DOHH2 (cell line): Measurements from ENCODE around the gene SDCBP2.

Experiments used
- H3F3A ChIP-seq: fragments of 200-600 bp; sonication (generic), shearing (Covaris generic); 2 replicates; pipeline ENCODE4 v1.6.0; 2016; ENCODE audit warnings: antibody characterized with exemption, mild to moderate bottlenecking; ENCODE audit not compliant: control insufficient read depth, insufficient read depth
- H3K27ac ChIP-seq: fragments of 200-600 bp; sonication (generic); 2 replicates; pipeline ENCODE4 v1.5.1; 2014; ENCODE audit warnings: low read depth, mild to moderate bottlenecking, low read length, moderate library complexity
- H3K27me3 ChIP-seq: fragments of 200-600 bp; sonication (generic); 2 replicates; pipeline ENCODE4 v1.6.1; 2014; ENCODE audit warnings: mild to moderate bottlenecking, low read length, mixed read lengths; ENCODE audit not compliant: control insufficient read depth
- H3K36me3 ChIP-seq: fragments of 200-600 bp; sonication (generic); 2 replicates; pipeline ENCODE4 v1.6.1; 2014; ENCODE audit warnings: mild to moderate bottlenecking, low read length, moderate library complexity, mixed read lengths; ENCODE audit not compliant: control insufficient read depth
- H3K4me1 ChIP-seq: fragments of 200-600 bp; sonication (generic); 2 replicates; pipeline ENCODE4 v1.6.1; 2014; ENCODE audit warnings: mild to moderate bottlenecking, low read length, mixed read lengths; ENCODE audit not compliant: control insufficient read depth
- H3K4me2 ChIP-seq: fragments of 200-600 bp; sonication (generic); 2 replicates; pipeline ENCODE4 v1.6.0; 2014; ENCODE audit warnings: mild to moderate bottlenecking, low read length, moderate library complexity
- H3K4me3 ChIP-seq: fragments of 200-600 bp; sonication (generic); 2 replicates; pipeline ENCODE4 v1.5.1; 2014; ENCODE audit warnings: mild to moderate bottlenecking, low read length, mixed read lengths
- H3K79me2 ChIP-seq: fragments of 200-600 bp; sonication (generic); 2 replicates; pipeline ENCODE4 v1.6.1; 2014; ENCODE audit warnings: mild to moderate bottlenecking, low read length, mixed read lengths; ENCODE audit not compliant: control insufficient read depth
- H3K9me2 ChIP-seq: fragments of 200-600 bp; sonication (generic); replicated peaks from 2 replicates; pipeline ENCODE4 v1.6.1; 2014; ENCODE audit warnings: mild to moderate bottlenecking, low read length, mixed read lengths; ENCODE audit not compliant: control insufficient read depth
- H3K9me3 ChIP-seq: fragments of 200-600 bp; sonication (generic); 2 replicates; pipeline ENCODE4 v1.6.1; 2014; ENCODE audit warnings: antibody characterized with exemption, low read length, mixed read lengths; ENCODE audit not compliant: control insufficient read depth, insufficient read depth
- H4K20me1 ChIP-seq: fragments of 200-600 bp; sonication (generic); 2 replicates; pipeline ENCODE4 v1.6.0; 2014; ENCODE audit warnings: low read depth, mild to moderate bottlenecking, antibody characterized with exemption, low read length, moderate library complexity; ENCODE audit not compliant: control insufficient read depth, insufficient read depth
- CTCF ChIP-seq: fragments of 200-600 bp; sonication (generic); IDR thresholded peaks from one replicate; pipeline ENCODE4 v1.5.1; 2014; ENCODE audit warnings: antibody characterized with exemption, mild to moderate bottlenecking, low read depth, low read length; ENCODE audit not compliant: poor library complexity, severe bottlenecking
- EZH2phosphoT487 ChIP-seq: fragments of 200-600 bp; sonication (generic); IDR thresholded peaks from 2 replicates; pipeline ENCODE4 v1.6.1; 2017; ENCODE audit warnings: borderline replicate concordance, mild to moderate bottlenecking, antibody characterized with exemption, low read length, moderate library complexity, mixed read lengths

The SDCBP2 gene

GRCh38 chr20:1281279-1282057, 47.5 kb downstream of the SDCBP2 start:
- TF ChIP-seq EZH2phosphoT487, result no peak
- TF ChIP-seq CTCF, result no peak
- no peaks in the 10 kb centered on the region for H3K79me2 ChIP-seq
- no peak overlapping the region for H3K4me2 ChIP-seq
- no peak overlapping the region for H3K27ac ChIP-seq
- H3K36me3 ChIP-seq, result no peaks in the 10 kb centered on the region
- H3K4me1 ChIP-seq, result no peaks in the 10 kb centered on the region
- H3K9me2 ChIP-seq, result no peaks in the 10 kb centered on the region
- no peaks in the 10 kb centered on the region for H3K9me3 ChIP-seq
- H3K4me3 ChIP-seq, result no peak overlapping the region
- no peaks in the 10 kb centered on the region for H3F3A ChIP-seq
- no peaks in the 10 kb centered on the region for H4K20me1 ChIP-seq
- peaks cover 21% of the 10 kb centered on the region; the same call in 1 of the 2 replicates for H3K27me3 ChIP-seq

DNA sequence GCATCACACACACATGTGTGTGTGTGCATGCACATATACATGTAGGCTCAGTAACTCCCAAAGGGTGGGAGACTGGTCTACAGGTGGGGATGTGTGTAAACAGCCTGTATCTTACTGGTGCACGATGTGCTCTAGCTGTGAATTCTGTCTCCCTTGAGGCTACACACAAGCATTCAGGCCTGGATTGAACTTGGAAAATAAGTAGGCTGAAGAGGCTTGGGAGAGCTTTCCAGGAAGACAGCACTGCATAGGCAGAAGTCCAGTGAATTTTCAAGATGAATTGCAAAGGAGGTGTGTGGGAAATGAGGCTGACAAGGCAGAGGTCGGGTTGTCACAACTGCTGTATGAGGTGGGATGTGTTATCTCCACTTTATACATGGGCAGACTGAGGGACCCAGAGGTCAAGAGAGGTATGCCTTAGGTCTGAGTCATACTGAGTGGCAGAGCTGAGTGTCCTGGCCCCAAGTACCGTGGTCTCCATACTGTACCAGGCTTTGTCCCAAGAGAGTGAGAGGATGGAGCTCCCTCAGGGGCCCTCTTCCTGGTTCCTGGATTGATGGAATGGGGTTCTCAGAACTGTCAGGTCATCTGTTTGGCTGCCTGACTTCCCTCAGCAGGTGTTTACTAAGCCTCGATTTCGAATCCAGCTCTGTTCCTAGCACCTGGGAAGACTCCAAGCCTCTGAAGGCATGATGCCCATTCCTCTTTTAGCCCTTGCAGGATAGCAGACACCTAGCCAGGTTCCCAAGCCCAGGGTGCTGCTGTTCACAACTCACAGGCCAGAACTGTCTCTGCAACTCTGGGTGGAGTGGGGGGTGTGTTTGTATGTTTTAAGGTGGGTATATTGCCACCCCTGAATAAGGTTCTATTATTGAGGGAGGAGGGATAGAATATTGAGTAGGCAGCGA, 48.5 kb downstream of the SDCBP2 start:
- H3K36me3 ChIP-seq, result no peaks in the 10 kb centered on the region
- peaks cover 16% of the 10 kb centered on the region; the same call in 1 of the 2 replicates for H3K27me3 ChIP-seq
- no peaks in the 10 kb centered on the region for H3K9me3 ChIP-seq
- H3K4me3 ChIP-seq, result no peak overlapping the region
- TF ChIP-seq EZH2phosphoT487 (no peak), CTCF (no peak)
- no peaks in the 10 kb centered on the region for H3K4me1 ChIP-seq
- H3K27ac ChIP-seq, result no peak overlapping the region
- H3K79me2 ChIP-seq, result no peaks in the 10 kb centered on the region
- no peaks in the 10 kb centered on the region for H3F3A ChIP-seq
- no peaks in the 10 kb centered on the region for H4K20me1 ChIP-seq
- no peaks in the 10 kb centered on the region for H3K9me2 ChIP-seq
- no peak overlapping the region for H3K4me2 ChIP-seq

DNA sequence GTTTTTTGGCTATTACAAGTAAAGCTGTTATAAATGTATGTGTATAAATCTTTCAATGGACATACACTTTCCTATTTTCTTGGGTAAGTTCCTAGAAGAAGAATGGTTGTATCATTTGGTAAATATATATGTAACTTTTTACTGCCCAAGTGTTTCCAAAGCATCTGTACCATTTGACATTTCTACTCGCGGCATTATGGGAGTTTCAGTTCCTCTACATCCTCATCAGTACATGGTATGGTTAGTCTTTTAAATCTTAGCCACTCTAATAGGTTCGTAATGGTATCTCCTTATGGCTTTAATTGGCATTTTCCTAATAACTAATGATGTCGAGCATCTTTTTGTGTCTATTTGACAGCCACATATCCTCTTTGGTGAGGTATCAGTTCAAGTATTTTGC, 49.9 kb downstream of the SDCBP2 start:
- H3K36me3 ChIP-seq, result no peaks in the 10 kb centered on the region
- H3K4me3 ChIP-seq, result no peak overlapping the region
- no peaks in the 10 kb centered on the region for H3K79me2 ChIP-seq
- no peak overlapping the region for H3K4me2 ChIP-seq
- TF ChIP-seq EZH2phosphoT487 (no peak), CTCF (no peak)
- H3K27me3 ChIP-seq, result peaks cover 11% of the 10 kb centered on the region; the same call in 1 of the 2 replicates
- H3K9me3 ChIP-seq, result no peaks in the 10 kb centered on the region
- no peaks in the 10 kb centered on the region for H3K4me1 ChIP-seq
- H4K20me1 ChIP-seq, result no peaks in the 10 kb centered on the region
- H3K9me2 ChIP-seq, result no peaks in the 10 kb centered on the region
- no peaks in the 10 kb centered on the region for H3F3A ChIP-seq
- H3K27ac ChIP-seq, result no peak overlapping the region
